GM18498 (cell line): ENCODE measurements around the gene DNAJB5.
"Not testable (repeated sequence)": the region's sequence is repeated elsewhere in the genome, so short reads cannot be mapped to it uniquely, and the experiment has no call there.

ENCODE experiments used
- ATAC-seq: cut with Tn5 transposase; IDR thresholded peaks from one replicate; pipeline ENCODE4 v1.9.1; 2021; ENCODE audit warnings: mild to moderate bottlenecking, moderate library complexity; ENCODE audit not compliant: unreplicated experiment

The DNAJB5 gene

GRCh38 chr9:34998266-34998665 is 8.7 kb downstream of the DNAJB5 start:
- no peak for ATAC-seq

- no peak for ATAC-seq
Observed at GRCh38 chr9:34999576-34999975, 10.0 kb downstream of the DNAJB5 start.

- ATAC-seq = no peak
Observed at GRCh38 chr9:35000535-35001284, 11.2 kb downstream of the DNAJB5 start.

- no peak for ATAC-seq
Observed at GRCh38 chr9:35001285-35001677, 11.7 kb downstream of the DNAJB5 start.

- ATAC-seq = no peak
Observed at GRCh38 chr9:35001803-35002502, 12.4 kb downstream of the DNAJB5 start.

- no peak for ATAC-seq
Observed at GRCh38 chr9:35002623-35003022, 13.1 kb downstream of the DNAJB5 start.

GRCh38 chr9:35004299-35004698 is 14.8 kb downstream of the DNAJB5 start:
- not testable (repeated sequence) for ATAC-seq

GRCh38 chr9:35010351-35010958 is 20.9 kb downstream of the DNAJB5 start:
- ATAC-seq = no peak

GRCh38 chr9:35014517-35014916 is 25.0 kb downstream of the DNAJB5 start:
- ATAC-seq = no peak

- not testable (repeated sequence) for ATAC-seq
Observed at GRCh38 chr9:35023443-35023842, 33.9 kb downstream of the DNAJB5 start.

GRCh38 chr9:35026671-35027070 is 37.1 kb downstream of the DNAJB5 start:
- no peak for ATAC-seq

- ATAC-seq = no peak
Observed at GRCh38 chr9:35027374-35027773, 37.8 kb downstream of the DNAJB5 start.

- ATAC-seq = no peak
Observed at GRCh38 chr9:35027860-35028259, 38.3 kb downstream of the DNAJB5 start.

GRCh38 chr9:35028341-35028740 is 38.8 kb downstream of the DNAJB5 start:
- no peak for ATAC-seq

- ATAC-seq = no peak
Observed at GRCh38 chr9:35029241-35029640, 39.7 kb downstream of the DNAJB5 start.

GRCh38 chr9:35029852-35030251 is 40.3 kb downstream of the DNAJB5 start:
- ATAC-seq = no peak

- ATAC-seq = no peak
Observed at GRCh38 chr9:35033101-35033500, 43.6 kb downstream of the DNAJB5 start.

- no peak for ATAC-seq
Observed at GRCh38 chr9:35035851-35036701, 46.5 kb downstream of the DNAJB5 start.

- ATAC-seq = no peak
Observed at GRCh38 chr9:35042081-35042604, 52.6 kb downstream of the DNAJB5 start.

- ATAC-seq = no peak
Observed at GRCh38 chr9:35042891-35043545, 53.5 kb downstream of the DNAJB5 start.
